Duodenal mucosa (tissue), 2 donors: ENCODE results near the gene CYP46A1.

Source experiments
- H3K27ac ChIP-seq: one replicate; pipeline ENCODE4 v1.7.0; 2013; ENCODE audit warnings: low read depth, low read length
- H3K27me3 ChIP-seq, 2 donors: one replicate each; pipeline ENCODE4 v1.7.0; 2013; ENCODE audit warnings: low read length in 2 of 2, control low read depth in 1 of 2; ENCODE audit not compliant: insufficient read depth in 2 of 2, control insufficient read depth in 1 of 2
- H3K36me3 ChIP-seq, 2 donors: one replicate each; pipeline ENCODE4 v1.7.0; 2013; ENCODE audit warnings: low read length in 2 of 2, control low read depth in 1 of 2; ENCODE audit not compliant: insufficient read depth in 2 of 2, control insufficient read depth in 1 of 2
- H3K4me1 ChIP-seq, 2 donors: one replicate each; pipeline ENCODE4 v1.7.0; 2013; ENCODE audit warnings: low read length in 2 of 2, control low read depth in 1 of 2; ENCODE audit not compliant: insufficient read depth in 2 of 2, control insufficient read depth in 1 of 2
- H3K4me3 ChIP-seq, 2 donors: one replicate each; pipeline ENCODE4 v1.7.0; 2013; ENCODE audit warnings: low read length in 2 of 2, low read depth in 1 of 2
- H3K9ac ChIP-seq, 2 donors: one replicate each; pipeline ENCODE4 v1.7.0; 2013; ENCODE audit warnings: low read length in 2 of 2, low read depth in 1 of 2
- H3K9me3 ChIP-seq, 2 donors: one replicate each; pipeline ENCODE4 v1.7.0; 2013; ENCODE audit warnings: low read length in 2 of 2, control low read depth in 1 of 2; ENCODE audit not compliant: control insufficient read depth in 1 of 2

The CYP46A1 gene

GRCh38 chr14:99664937-99665273 is 19.2 kb upstream of the CYP46A1 start:
- H3K4me3 ChIP-seq, result no peak overlapping the region
- H3K27me3 ChIP-seq, result peaks cover 9 to 10% of the 10 kb centered on the region in 2 donors
- no peak overlapping the region for H3K27ac ChIP-seq
- H3K4me1 ChIP-seq, result no peaks in the 10 kb centered on the region
- H3K9ac ChIP-seq, result no peak overlapping the region
- no peaks in the 10 kb centered on the region for H3K36me3 ChIP-seq
- H3K9me3 ChIP-seq, result no peaks in the 10 kb centered on the region

DNA sequence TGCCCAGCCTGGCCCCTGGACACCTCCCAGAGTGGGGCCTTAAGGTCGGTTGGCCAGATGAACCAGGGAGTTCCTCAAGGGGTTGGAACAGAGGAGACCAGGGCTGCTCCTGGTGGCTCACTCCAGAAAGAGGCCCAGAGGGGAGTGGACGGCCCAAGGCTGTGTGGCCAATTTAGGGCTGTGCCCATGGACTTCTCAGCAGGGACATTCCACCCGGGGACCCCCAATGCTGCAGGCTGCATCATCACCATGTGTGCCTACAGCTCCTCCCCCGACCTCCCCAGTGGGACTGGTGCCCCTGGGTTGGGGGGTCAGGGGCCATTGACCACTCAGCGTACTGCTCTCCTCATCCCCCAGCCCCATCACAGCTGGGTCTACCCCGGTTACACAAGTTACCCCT is 17.6 kb upstream of the CYP46A1 start:
- no peaks in the 10 kb centered on the region for H3K27me3 ChIP-seq
- peaks cover 3 to 5% of the 10 kb centered on the region in 2 donors for H3K4me1 ChIP-seq
- no peaks in the 10 kb centered on the region for H3K9me3 ChIP-seq
- no peak overlapping the region for H3K27ac ChIP-seq
- H3K9ac ChIP-seq, result no peak overlapping the region
- no peak overlapping the region for H3K4me3 ChIP-seq
- H3K36me3 ChIP-seq, result no peaks in the 10 kb centered on the region

GRCh38 chr14:99667045-99667444 is 17.1 kb upstream of the CYP46A1 start:
- Histone ChIP-seq H3K27ac (no peak overlapping the region), H3K36me3 (no peaks in the 10 kb centered on the region), H3K4me1 (peaks cover 7 to 10% of the 10 kb centered on the region in 2 donors), H3K4me3 (no peak overlapping the region), H3K9ac (no peak overlapping the region), H3K9me3 (no peaks in the 10 kb centered on the region), H3K27me3 (no peaks in the 10 kb centered on the region)

DNA sequence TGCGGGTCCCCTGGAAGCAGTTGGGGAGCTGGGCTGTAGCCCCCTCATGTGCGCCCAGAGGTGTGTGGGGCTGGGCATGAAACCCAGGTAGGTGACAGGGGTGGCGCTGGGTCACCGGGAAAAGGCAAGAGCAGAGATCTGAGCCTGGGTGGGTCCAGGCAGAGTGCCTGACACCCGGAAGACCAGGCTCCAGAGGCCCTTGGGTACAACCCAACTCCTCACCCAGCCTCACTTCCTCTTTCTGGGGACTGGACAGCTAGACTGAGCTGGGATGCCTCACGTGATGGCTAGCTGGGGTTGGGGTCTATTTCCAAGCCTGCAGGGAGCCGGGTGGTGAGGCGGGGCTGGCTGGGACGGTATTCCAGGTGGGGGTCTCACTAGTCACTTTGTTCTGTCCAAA is 16.3 kb upstream of the CYP46A1 start:
- H3K9ac ChIP-seq, result no peak overlapping the region
- no peaks in the 10 kb centered on the region for H3K27me3 ChIP-seq
- H3K36me3 ChIP-seq, result no peaks in the 10 kb centered on the region
- H3K4me1 ChIP-seq, result peaks cover 15% of the 10 kb centered on the region in 2 donors
- H3K27ac ChIP-seq, result no peak overlapping the region
- no peak overlapping the region for H3K4me3 ChIP-seq
- no peaks in the 10 kb centered on the region for H3K9me3 ChIP-seq

DNA sequence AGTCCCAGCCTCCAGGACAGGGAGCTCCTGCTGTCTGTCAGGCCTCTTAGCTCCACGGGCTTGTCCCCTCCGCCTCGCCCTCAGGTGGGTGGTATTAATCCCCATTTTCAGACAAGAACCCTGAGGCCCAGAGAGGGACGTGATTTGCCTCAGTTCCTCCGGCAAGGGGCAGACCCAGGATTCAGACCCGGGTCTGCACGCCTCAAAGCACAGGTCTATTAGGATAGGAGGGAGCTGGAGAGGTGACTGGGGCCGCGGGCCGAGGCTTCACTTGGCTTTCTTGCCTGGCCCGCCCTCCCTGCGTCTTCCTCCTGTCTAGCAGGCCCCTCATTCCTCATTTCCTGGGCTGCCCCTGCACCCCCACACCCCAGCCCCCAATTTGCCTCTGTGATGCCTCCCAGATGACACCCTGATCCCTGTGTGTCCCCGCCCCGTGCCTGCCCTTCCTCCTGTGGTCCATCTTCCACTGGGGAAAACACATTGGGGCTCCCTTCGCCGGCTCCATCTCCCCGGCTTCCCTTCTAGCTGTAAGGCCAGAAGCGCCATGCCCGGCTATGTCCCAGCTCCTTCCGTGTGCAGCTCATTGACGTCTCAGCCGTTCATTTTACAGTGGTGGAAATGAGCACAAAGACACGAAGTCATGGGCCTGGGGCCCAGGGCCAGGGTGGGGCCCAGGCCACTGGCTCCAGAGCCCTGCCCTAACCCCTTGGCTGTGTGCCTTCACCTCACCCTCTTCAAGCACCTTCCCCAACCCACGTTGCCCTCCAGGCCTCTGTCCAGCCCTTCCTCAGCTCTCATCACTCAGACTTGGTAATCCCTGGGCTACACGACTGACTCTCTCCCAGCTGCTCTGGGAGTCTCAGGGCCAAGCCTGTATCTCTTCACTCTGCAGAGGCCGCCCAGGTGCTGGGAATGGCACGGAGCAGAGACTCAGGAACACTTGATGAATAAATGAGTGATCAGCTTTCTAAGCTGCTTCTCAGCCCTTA is 15.5 kb upstream of the CYP46A1 start:
- Histone ChIP-seq H3K9ac (no peak overlapping the region), H3K27ac (no peak overlapping the region), H3K36me3 (no peaks in the 10 kb centered on the region), H3K9me3 (no peaks in the 10 kb centered on the region), H3K27me3 (no peaks in the 10 kb centered on the region), H3K4me3 (no peak overlapping the region), H3K4me1 (peaks cover 15 to 16% of the 10 kb centered on the region in 2 donors)

- no peak overlapping the region for H3K27ac ChIP-seq
- no peak overlapping the region for H3K4me3 ChIP-seq
- H3K4me1 ChIP-seq, result peaks cover 15 to 16% of the 10 kb centered on the region in 2 donors
- no peaks in the 10 kb centered on the region for H3K9me3 ChIP-seq
- no peaks in the 10 kb centered on the region for H3K36me3 ChIP-seq
- no peak overlapping the region for H3K9ac ChIP-seq
- peaks cover 0 to 5% of the 10 kb centered on the region in 2 donors for H3K27me3 ChIP-seq
Measured at GRCh38 chr14:99670361-99671234, 13.5 kb upstream of the CYP46A1 start.

GRCh38 chr14:99671235-99672224 is 12.6 kb upstream of the CYP46A1 start:
- Histone ChIP-seq H3K9ac (peak overlapping the region in 1 of 2 donors; percentile 54), H3K27ac (no peak overlapping the region), H3K4me3 (peak overlapping the region; percentile 35 to 42), H3K4me1 (peaks cover 15 to 16% of the 10 kb centered on the region in 2 donors), H3K27me3 (peaks cover 0 to 8% of the 10 kb centered on the region in 2 donors), H3K36me3 (no peaks in the 10 kb centered on the region), H3K9me3 (no peaks in the 10 kb centered on the region)

- Histone ChIP-seq H3K4me3 (peak overlapping the region; percentile 35 to 42), H3K9ac (no peak overlapping the region), H3K27me3 (peaks cover 0 to 8% of the 10 kb centered on the region in 2 donors), H3K9me3 (peaks cover 0 to 4% of the 10 kb centered on the region in 2 donors), H3K4me1 (peaks cover 15 to 16% of the 10 kb centered on the region in 2 donors), H3K27ac (no peak overlapping the region), H3K36me3 (no peaks in the 10 kb centered on the region)
Measured at GRCh38 chr14:99672506-99673304, 11.4 kb upstream of the CYP46A1 start.
